IMR-90 (cell line): ENCODE data around the gene ASH1L.

Experiments used
- BHLHE40 ChIP-seq: fragments of 150-350 bp; IDR thresholded peaks from 2 replicates; pipeline ENCODE4 v1.6.1; 2016; ENCODE audit warnings: mild to moderate bottlenecking, low read depth, low read length
- CEBPB ChIP-seq: IDR thresholded peaks from 2 replicates; pipeline ENCODE4 v1.6.1; 2012; ENCODE audit warnings: low read depth, low read length, improper control_type of control experiment
- MAFK ChIP-seq: IDR thresholded peaks from 2 replicates; pipeline ENCODE4 v1.6.1; 2012; ENCODE audit warnings: low read depth, low read length, improper control_type of control experiment
- NFE2L2 ChIP-seq: fragments of 150-350 bp; IDR thresholded peaks from 2 replicates; pipeline ENCODE4 v1.6.1; 2016; ENCODE audit warnings: low read depth, mild to moderate bottlenecking, low read length
- POLR2A ChIP-seq: IDR thresholded peaks from 2 replicates; pipeline ENCODE4 v1.6.1; 2012; ENCODE audit warnings: mild to moderate bottlenecking, low read depth, low read length
- RFX5 ChIP-seq: IDR thresholded peaks from 2 replicates; pipeline ENCODE4 v1.8.0; 2012; ENCODE audit warnings: low read depth, mild to moderate bottlenecking, low read length, moderate library complexity
- SMC3 ChIP-seq: fragments of 150-350 bp; IDR thresholded peaks from 2 replicates; pipeline ENCODE4 v1.6.1; 2016; ENCODE audit warnings: low read depth, mild to moderate bottlenecking, antibody characterized with exemption, low read length, moderate library complexity
- TF ChIP-seq, protein P1 (sequence below): conservative IDR thresholded peaks from 2 replicates; pipeline ENCODE4 v1.5.1; 2012; ENCODE audit warnings: mild to moderate bottlenecking, low read depth, low read length, improper control_type of control experiment
- TF ChIP-seq, protein P2 (sequence below): fragments of 150-350 bp; IDR thresholded peaks from 2 replicates; pipeline ENCODE4 v1.6.1; 2016; ENCODE audit warnings: low read depth, mild to moderate bottlenecking, low read length, moderate library complexity, borderline replicate concordance
- TF ChIP-seq, protein P3 (sequence below): fragments of 150-350 bp; IDR thresholded peaks from 2 replicates; pipeline ENCODE4 v1.6.1; 2017; ENCODE audit warnings: mild to moderate bottlenecking, antibody characterized with exemption, low read length, low read depth

DNA sequence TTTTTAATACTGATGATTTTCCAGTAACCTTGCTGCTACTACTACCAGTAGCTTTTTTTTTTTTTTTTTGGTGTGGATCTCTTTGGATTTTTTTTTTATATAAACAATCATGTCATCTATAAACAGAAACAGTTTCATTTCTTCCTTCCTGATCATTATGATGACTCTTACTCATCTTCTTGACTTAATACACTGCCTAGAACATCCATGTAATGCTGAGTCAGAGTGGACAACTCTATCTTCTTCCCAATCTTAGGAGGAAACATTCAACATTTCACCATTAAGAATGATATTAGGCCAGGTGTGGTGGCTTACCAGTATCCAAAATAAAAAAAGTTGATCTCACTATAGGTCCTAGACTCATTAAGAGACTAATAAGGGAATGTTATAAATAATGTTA lies 172.8 kb downstream of the ASH1L start:
- TF ChIP-seq, protein P1, sequence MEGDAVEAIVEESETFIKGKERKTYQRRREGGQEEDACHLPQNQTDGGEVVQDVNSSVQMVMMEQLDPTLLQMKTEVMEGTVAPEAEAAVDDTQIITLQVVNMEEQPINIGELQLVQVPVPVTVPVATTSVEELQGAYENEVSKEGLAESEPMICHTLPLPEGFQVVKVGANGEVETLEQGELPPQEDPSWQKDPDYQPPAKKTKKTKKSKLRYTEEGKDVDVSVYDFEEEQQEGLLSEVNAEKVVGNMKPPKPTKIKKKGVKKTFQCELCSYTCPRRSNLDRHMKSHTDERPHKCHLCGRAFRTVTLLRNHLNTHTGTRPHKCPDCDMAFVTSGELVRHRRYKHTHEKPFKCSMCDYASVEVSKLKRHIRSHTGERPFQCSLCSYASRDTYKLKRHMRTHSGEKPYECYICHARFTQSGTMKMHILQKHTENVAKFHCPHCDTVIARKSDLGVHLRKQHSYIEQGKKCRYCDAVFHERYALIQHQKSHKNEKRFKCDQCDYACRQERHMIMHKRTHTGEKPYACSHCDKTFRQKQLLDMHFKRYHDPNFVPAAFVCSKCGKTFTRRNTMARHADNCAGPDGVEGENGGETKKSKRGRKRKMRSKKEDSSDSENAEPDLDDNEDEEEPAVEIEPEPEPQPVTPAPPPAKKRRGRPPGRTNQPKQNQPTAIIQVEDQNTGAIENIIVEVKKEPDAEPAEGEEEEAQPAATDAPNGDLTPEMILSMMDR = no peak
- no peak for TF ChIP-seq RFX5
- TF ChIP-seq POLR2A = no peak
- TF ChIP-seq, protein P2, sequence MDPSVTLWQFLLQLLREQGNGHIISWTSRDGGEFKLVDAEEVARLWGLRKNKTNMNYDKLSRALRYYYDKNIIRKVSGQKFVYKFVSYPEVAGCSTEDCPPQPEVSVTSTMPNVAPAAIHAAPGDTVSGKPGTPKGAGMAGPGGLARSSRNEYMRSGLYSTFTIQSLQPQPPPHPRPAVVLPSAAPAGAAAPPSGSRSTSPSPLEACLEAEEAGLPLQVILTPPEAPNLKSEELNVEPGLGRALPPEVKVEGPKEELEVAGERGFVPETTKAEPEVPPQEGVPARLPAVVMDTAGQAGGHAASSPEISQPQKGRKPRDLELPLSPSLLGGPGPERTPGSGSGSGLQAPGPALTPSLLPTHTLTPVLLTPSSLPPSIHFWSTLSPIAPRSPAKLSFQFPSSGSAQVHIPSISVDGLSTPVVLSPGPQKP = no peak
- TF ChIP-seq BHLHE40 = no peak
- no peak for TF ChIP-seq SMC3
- TF ChIP-seq MAFK = peak; percentile 75
- peak; percentile 77 for TF ChIP-seq NFE2L2
- no peak for TF ChIP-seq CEBPB
- TF ChIP-seq, protein P3, sequence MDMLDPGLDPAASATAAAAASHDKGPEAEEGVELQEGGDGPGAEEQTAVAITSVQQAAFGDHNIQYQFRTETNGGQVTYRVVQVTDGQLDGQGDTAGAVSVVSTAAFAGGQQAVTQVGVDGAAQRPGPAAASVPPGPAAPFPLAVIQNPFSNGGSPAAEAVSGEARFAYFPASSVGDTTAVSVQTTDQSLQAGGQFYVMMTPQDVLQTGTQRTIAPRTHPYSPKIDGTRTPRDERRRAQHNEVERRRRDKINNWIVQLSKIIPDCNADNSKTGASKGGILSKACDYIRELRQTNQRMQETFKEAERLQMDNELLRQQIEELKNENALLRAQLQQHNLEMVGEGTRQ = no peak
